A549 treated with AZD9567 at 1 μM for 4 hours (cell line): ENCODE measurements around the gene ZNF333. TPM values are rescaled to one million over a fixed set of nuclear protein-coding genes. Genes with fewer than 3 reads are reported as not detected.

ENCODE experiments used
- total RNA-seq: library from RNA; stranded (reverse); fragments of 200-300 nt; extraction: Qiagen RNA extraction; gene quantifications from 5 replicates; pipeline ENCODE4 v1.2.3, GENCODE V29; 2022; ENCODE audit not compliant: insufficient read depth

The ZNF333 gene
- total RNA-seq: 0.77 to 3.7 TPM (median 3.3 TPM) in 5 replicates

DNA sequence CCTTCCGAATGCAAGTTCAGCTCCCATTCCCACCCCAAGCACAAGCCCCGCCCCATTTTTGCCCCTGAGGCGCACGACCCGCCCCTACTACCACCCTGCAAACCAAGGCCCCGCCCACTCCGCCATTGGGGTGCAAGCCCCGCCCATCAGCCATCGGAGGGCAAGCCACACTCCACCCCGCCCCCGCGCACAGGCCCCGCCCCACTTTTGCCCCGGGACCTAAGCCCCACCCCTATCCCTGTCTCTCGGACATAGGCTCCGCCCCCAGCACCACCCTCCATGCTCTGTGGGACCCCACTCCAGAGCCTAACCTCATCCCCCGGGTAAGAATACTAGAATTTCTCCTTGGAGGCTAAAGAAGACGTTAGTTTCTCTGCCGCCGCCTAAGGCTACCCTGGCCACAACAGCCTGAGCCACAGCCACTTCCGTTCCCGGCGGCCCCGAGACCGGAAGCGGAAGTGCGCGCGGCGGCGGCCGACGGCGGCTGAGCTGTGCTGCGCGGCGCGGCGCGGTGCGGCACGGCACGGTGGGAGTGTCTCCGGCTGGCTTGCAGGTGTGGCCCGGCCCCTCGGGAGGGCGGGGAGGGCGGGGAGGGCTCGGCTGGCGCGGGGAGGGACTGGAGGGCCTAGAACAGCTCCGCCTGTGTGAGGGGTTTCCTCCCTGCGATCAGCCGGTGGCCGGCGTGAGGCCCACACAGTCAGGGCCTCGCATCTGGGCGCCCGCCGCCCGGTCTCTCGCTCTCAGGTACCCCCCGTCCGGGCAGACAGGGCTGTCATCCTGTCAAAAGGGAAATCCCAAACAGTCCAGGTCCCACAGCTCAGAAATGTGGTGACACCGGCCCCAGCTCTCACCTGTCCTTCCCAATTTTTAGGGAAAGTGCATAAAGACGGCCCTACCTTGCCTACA lies at the start of gene ZNF333:
ZNF333 (plus strand) TSS at position 451 of the 906 bp plus-strand sequence. CDS start 3,444 bp downstream, outside the sequence.

DNA sequence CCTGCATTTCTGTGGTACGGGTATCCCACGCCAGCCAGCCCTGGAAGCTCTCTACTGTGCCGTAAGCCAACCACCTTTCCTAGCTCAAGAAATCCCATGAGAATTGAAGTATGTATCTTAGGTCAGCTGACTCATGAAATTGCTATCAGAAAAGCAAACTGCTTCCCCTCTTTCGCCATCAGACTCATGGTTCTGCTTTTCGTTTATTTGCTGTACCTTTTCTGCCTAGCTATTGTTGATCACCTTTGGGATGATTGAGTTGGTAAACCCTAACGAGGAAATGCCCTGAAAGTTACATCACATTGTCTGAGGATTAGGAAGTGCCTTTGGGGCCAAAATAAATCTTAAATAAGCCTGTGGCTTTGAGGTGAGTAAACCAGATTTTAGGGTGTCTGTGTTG lies 15.1 kb upstream of the ZNF333 start, which contains the start of gene ADGRE3:
ADGRE3 (minus strand) TSS at position 81 of the 400 bp plus-strand sequence; CDS start at position 7, 74 bp downstream.

DNA sequence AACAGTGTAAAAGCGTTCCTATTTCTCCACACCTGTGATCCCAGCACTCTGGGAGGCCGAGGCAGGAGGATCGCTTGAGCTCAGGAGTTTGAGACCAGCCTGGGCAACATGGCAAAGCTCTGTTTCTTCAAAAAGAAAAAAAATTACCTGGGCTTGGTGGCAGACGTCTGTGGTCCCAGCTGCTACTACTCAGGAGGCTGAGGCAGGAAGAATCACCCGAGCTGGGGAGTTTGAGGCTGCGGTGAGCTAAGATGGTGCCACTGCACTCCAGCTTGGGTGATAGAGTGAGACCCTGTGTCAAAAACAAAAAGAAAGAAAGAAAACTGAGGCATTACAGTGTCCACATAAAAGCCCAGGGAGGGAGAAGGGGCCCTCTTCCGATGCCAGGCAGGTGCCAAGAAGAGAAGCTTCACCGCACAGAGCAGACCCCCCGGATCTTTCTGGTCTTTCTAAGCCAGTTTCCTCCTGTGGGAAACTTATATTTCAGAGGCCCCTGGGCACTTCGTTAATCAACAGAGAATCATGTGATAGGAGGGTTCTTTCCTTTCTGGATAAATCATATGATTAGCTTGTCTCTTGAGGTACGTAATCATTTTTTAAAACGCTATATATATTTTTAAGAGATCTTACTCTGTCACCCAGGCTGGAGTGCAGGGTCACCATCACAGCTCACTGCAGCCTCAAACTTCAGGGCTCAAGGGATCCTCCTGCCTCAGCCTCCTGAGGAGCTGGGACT lies 88.4 kb downstream of the ZNF333 start, which contains the start of gene ADGRE2:
ADGRE2 (minus strand) TSS at position 451 of the 736 bp plus-strand sequence. CDS start 1,804 bp downstream, outside the sequence.

Other genes with a start within 250 kb of the ZNF333 start
- 0.07 to 0.14 TPM (median 0.10 TPM) in 4 of 5 replicates, not detected in the other for gene PTGER1, start 214.7 kb upstream of the ZNF333 start, total RNA-seq
- 99.1 to 138 TPM (median 130 TPM) in 5 replicates for gene GIPC1, start 193.9 kb upstream of the ZNF333 start, total RNA-seq
- 192 to 225 TPM (median 194 TPM) in 5 replicates for gene DNAJB1, start 171.7 kb upstream of the ZNF333 start, total RNA-seq
- 134 to 187 TPM (median 185 TPM) in 5 replicates for gene TECR, start 160.5 kb upstream of the ZNF333 start, total RNA-seq
- 192 to 202 TPM (median 196 TPM) in 5 replicates for gene NDUFB7, start 118.0 kb upstream of the ZNF333 start, total RNA-seq
- 0.06 TPM in 1 of 5 replicates, not detected in the others for gene CLEC17A, start 107.0 kb upstream of the ZNF333 start, total RNA-seq
- gene ADGRE3, start 15.2 kb upstream of the ZNF333 start, total RNA-seq: not detected in 5 replicates
- gene ADGRE2, start 88.5 kb downstream of the ZNF333 start, total RNA-seq: 0.71 to 1.1 TPM (median 0.85 TPM) in 4 of 5 replicates, not detected in the other
- gene OR7A5, start 145.1 kb downstream of the ZNF333 start, total RNA-seq: not detected in 5 replicates
- gene OR7C1, start 145.1 kb downstream of the ZNF333 start, total RNA-seq: not detected in 5 replicates
- gene OR7A10, start 158.9 kb downstream of the ZNF333 start, total RNA-seq: not detected in 5 replicates
- gene OR7A17, start 196.1 kb downstream of the ZNF333 start, total RNA-seq: not detected in 5 replicates